NB4 (cell line): ENCODE data around the gene HHIPL2.

Experiments used
- MAX ChIP-seq: IDR thresholded peaks from 2 replicates; pipeline ENCODE4 v1.6.1; 2011; ENCODE audit warnings: low read depth, low read length
- MYC ChIP-seq: IDR thresholded peaks from 2 replicates; pipeline ENCODE4 v1.6.1; 2011; ENCODE audit warnings: low read depth, low read length
- POLR2A ChIP-seq: IDR thresholded peaks from 2 replicates; pipeline ENCODE4 v1.6.1; 2011; ENCODE audit warnings: mild to moderate bottlenecking; ENCODE audit not compliant: insufficient read length; ENCODE audit errors: extremely low read depth
- TF ChIP-seq, protein P1 (sequence below): IDR thresholded peaks from one replicate; pipeline ENCODE4 v1.5.1; 2012; ENCODE audit warnings: low read depth, low read length

DNA sequence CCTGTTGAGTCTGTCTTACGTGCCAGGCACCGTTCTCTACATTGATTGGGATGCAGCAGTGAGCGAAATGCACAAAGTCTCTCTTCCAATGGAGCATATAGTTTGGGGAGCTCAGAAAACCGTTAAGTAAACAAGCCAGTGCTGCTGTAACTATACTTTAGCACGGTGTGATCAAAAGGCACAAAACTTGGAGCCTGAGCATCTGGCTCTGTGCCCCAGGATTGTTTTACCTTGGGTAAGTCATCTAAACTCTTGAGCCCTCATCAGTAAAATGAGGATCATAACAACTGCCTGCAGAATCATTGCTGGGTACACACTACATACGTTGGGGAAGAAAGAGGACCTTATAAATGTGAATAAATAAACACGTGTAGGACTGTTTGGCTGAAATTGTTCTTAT, 1.8 kb downstream of the HHIPL2 start:
- TF ChIP-seq, protein P1, sequence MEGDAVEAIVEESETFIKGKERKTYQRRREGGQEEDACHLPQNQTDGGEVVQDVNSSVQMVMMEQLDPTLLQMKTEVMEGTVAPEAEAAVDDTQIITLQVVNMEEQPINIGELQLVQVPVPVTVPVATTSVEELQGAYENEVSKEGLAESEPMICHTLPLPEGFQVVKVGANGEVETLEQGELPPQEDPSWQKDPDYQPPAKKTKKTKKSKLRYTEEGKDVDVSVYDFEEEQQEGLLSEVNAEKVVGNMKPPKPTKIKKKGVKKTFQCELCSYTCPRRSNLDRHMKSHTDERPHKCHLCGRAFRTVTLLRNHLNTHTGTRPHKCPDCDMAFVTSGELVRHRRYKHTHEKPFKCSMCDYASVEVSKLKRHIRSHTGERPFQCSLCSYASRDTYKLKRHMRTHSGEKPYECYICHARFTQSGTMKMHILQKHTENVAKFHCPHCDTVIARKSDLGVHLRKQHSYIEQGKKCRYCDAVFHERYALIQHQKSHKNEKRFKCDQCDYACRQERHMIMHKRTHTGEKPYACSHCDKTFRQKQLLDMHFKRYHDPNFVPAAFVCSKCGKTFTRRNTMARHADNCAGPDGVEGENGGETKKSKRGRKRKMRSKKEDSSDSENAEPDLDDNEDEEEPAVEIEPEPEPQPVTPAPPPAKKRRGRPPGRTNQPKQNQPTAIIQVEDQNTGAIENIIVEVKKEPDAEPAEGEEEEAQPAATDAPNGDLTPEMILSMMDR = no peak
- TF ChIP-seq POLR2A (no peak), MAX (no peak), MYC (no peak)
